Liver (tissue), 9 donors: ENCODE data around the gene MKI67. TPM values are rescaled to one million over a fixed set of nuclear protein-coding genes. Genes with fewer than 3 reads are reported as not detected.
A peak's percentile ranks its signal among the peaks of the same experiment; 100 is the strongest.

Source experiments
- DNase-seq: peaks from one replicate; pipeline ENCODE4 v3.0.0-alpha.2; 2017; ENCODE audit warnings: low spot score
- H3K27ac ChIP-seq, 2 donors: one replicate each; pipeline ENCODE4 v1.7.0; 2013; ENCODE audit warnings: inconsistent platforms in 2 of 2, low read length in 2 of 2, control low read depth in 1 of 2, low read depth in 1 of 2, mild to moderate bottlenecking in 1 of 2
- H3K27me3 ChIP-seq, 4 donors: one replicate each; pipeline versions ENCODE4 v1.6.1 to v1.7.0; 2013; ENCODE audit warnings: low read length in 3 of 4, inconsistent platforms in 1 of 4, mild to moderate bottlenecking in 1 of 4, moderate library complexity in 1 of 4; ENCODE audit not compliant: control insufficient read depth in 4 of 4, insufficient read depth in 4 of 4
- H3K36me3 ChIP-seq, 4 donors: one replicate each; pipeline versions ENCODE4 v1.6.1 to v1.7.0; 2013; ENCODE audit warnings: low read length in 3 of 4, mild to moderate bottlenecking in 3 of 4, low read depth in 1 of 4, moderate library complexity in 1 of 4; ENCODE audit not compliant: control insufficient read depth in 4 of 4, insufficient read depth in 3 of 4
- H3K4me1 ChIP-seq, 4 donors: one replicate each; pipeline versions ENCODE4 v1.6.1 to v1.7.0; 2013; ENCODE audit warnings: low read length in 3 of 4, mild to moderate bottlenecking in 3 of 4, moderate library complexity in 1 of 4; ENCODE audit not compliant: control insufficient read depth in 4 of 4, insufficient read depth in 4 of 4
- H3K4me3 ChIP-seq, 3 donors: one replicate each; pipeline versions ENCODE4 v1.6.1 to v1.7.0; 2013; ENCODE audit warnings: low read length in 3 of 3, control low read depth in 1 of 3, low read depth in 1 of 3, mild to moderate bottlenecking in 1 of 3
- H3K9ac ChIP-seq, 2 donors: one replicate each; pipeline ENCODE4 v1.7.0; 2013; ENCODE audit warnings: low read length in 2 of 2, mild to moderate bottlenecking in 2 of 2, moderate library complexity in 2 of 2, control low read depth in 1 of 2, low read depth in 1 of 2
- H3K9me3 ChIP-seq, 4 donors: one replicate each; pipeline versions ENCODE4 v1.6.1 to v1.7.0; 2013; ENCODE audit warnings: low read length in 3 of 4; ENCODE audit not compliant: control insufficient read depth in 4 of 4
- CTCF ChIP-seq: fragments of 150-350 bp; IDR thresholded peaks from 2 replicates; pipeline ENCODE4 v1.5.1; 2017; ENCODE audit warnings: improper control_type of control experiment, low read depth, low read length; ENCODE audit not compliant: missing input control
- FOXA1 ChIP-seq: IDR thresholded peaks from 2 replicates; pipeline ENCODE4 v1.6.1; 2016; ENCODE audit warnings: antibody characterized with exemption
- HNF4A ChIP-seq, 2 donors: conservative IDR thresholded peaks; 2 replicates each; pipeline ENCODE4 v1.6.1; 2016; ENCODE audit warnings: antibody characterized with exemption in 2 of 2, mild to moderate bottlenecking in 2 of 2
- HNF4G ChIP-seq: IDR thresholded peaks from 2 replicates; pipeline ENCODE4 v1.6.1; 2016; ENCODE audit warnings: antibody characterized with exemption
- JUND ChIP-seq, 2 donors: IDR thresholded peaks; 2 replicates each; pipeline ENCODE4 v1.6.1; 2016; ENCODE audit warnings: antibody characterized with exemption in 2 of 2
- RAD21 ChIP-seq, 2 donors: IDR thresholded peaks; 2 replicates each; pipeline ENCODE4 v1.6.1; 2016; ENCODE audit warnings: antibody characterized with exemption in 2 of 2, mild to moderate bottlenecking in 2 of 2
- SP1 ChIP-seq: IDR thresholded peaks from 2 replicates; pipeline ENCODE4 v1.6.1; 2018; ENCODE audit warnings: antibody characterized with exemption, mild to moderate bottlenecking
- WGBS: extraction: QIAGEN DNeasy Blood & Tissue Kit; methylation state at CpG from one replicate; pipeline ENCODE4 v1.1.7; 2013; 5-methylcytosine and 5-hydroxymethylcytosine counted together
- polyA plus RNA-seq, 2 donors: library from polyadenylated mRNA; stranded (reverse) in 1 of 2; unstranded in 1 of 2; fragments of 200-250 nt in 1 of 2; fragments of >200 nt in 1 of 2; fragmentation: Nextera tagmentation in 1 of 2; extraction: Ambion mirVana in 1 of 2; gene quantifications; one replicate each; pipeline versions ENCODE4 v1.2.1 to v1.2.3, GENCODE V29; 2013 to 2015
- total RNA-seq, 2 donors: library from RNA; depleted of rRNA; stranded (reverse); fragments of >200 nt; gene quantifications; one replicate each; pipeline ENCODE4 v1.2.3, GENCODE V29; 2014
- TF ChIP-seq, protein P1 (sequence below): IDR thresholded peaks from 2 replicates; pipeline ENCODE4 v1.6.1; 2016; ENCODE audit warnings: antibody characterized with exemption
- donor health status: healthy.
- donor health status: healthy.
- donor health status: healthy.
- donor health status: healthy.
- donor health status: healthy.

The MKI67 gene
- total and polyA plus RNA-seq, 4 donors, result 0.25 to 54.5 (median 1.1) TPM

- Histone ChIP-seq H3K4me3 (no peak overlapping the region), H3K4me1 (no peaks in the 10 kb centered on the region), H3K27me3 (no peaks in the 10 kb centered on the region), H3K9me3 (no peaks in the 10 kb centered on the region), H3K36me3 (peaks cover 0 to 4% (median under 1%) of the 10 kb centered on the region in 4 donors), H3K27ac (no peak overlapping the region), H3K9ac (no peak overlapping the region)
- peak; percentile 75 for DNase-seq
- TF ChIP-seq RAD21 (IDR thresholded peaks at IDR 0.05) (peak; percentile 87 to 92), HNF4A (conservative IDR thresholded peaks at IDR 0.05) (no peak), CTCF (peak; percentile 86)
- 39% methylated on average over 28 of the region's 28 CpGs for WGBS
Measured at GRCh38 chr10:128069351-128070051, 56.7 kb downstream of the MKI67 start.

DNA sequence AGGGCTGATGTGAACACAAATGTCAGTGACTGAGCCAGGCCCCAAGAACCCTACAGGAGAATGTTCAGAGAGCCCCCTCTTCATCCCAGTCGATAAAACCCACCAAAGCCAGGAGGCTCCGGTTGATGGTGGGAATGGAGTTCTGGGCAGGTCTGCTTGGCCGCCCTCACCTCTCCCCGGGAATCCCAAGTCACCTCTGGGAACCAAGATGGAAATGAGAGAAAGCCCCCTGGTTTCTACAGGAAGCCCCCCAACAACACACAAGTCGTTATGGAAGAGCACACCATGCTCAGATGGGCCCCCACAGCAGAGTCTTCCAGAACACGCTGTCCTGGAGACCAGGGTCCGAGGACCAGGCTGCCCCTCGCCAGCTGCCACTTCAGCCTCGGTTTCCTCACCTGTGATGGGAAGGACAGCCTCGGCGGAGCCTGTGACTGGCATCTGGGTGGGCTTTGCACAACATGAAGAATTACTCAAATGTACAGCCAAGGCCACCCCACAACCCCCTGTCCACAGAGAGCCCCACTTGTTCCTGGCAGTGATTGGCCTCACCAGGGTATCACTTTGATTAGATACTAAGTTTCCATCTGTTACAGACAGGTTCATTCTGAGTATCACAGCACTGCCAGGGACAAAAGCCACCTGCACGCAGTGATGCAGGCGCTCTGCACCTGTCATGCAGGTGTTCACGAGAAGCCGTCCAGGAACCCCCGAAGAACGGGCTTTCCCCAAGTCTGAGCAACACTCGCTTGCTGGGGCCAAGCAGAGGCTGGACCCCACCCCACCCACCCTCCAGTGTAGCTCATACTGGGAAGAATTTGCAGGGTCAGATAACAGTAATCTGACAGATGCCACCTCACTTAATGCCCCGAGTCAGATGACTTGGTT lies 57.6 kb downstream of the MKI67 start:
- no peak for DNase-seq
- peaks cover 0 to 4% (median under 1%) of the 10 kb centered on the region in 4 donors for H3K36me3 ChIP-seq
- TF ChIP-seq FOXA1, result no peak
- TF ChIP-seq, protein P1, sequence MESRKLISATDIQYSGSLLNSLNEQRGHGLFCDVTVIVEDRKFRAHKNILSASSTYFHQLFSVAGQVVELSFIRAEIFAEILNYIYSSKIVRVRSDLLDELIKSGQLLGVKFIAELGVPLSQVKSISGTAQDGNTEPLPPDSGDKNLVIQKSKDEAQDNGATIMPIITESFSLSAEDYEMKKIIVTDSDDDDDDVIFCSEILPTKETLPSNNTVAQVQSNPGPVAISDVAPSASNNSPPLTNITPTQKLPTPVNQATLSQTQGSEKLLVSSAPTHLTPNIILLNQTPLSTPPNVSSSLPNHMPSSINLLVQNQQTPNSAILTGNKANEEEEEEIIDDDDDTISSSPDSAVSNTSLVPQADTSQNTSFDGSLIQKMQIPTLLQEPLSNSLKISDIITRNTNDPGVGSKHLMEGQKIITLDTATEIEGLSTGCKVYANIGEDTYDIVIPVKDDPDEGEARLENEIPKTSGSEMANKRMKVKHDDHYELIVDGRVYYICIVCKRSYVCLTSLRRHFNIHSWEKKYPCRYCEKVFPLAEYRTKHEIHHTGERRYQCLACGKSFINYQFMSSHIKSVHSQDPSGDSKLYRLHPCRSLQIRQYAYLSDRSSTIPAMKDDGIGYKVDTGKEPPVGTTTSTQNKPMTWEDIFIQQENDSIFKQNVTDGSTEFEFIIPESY, result no peak
- no peak for TF ChIP-seq JUND (IDR thresholded peaks at IDR 0.05)
- no peak for TF ChIP-seq SP1
- no peak for TF ChIP-seq CTCF
- no peak for TF ChIP-seq HNF4G
- no peak overlapping the region for H3K4me3 ChIP-seq
- peaks cover 0 to 5% (median 0%) of the 10 kb centered on the region in 4 donors for H3K4me1 ChIP-seq
- H3K27ac ChIP-seq, result no peak overlapping the region
- 88% methylated on average over 19 of the region's 19 CpGs for WGBS
- H3K27me3 ChIP-seq, result no peaks in the 10 kb centered on the region
- H3K9ac ChIP-seq, result no peak overlapping the region
- H3K9me3 ChIP-seq, result no peaks in the 10 kb centered on the region
